H1 (cell line): Measurements from ENCODE around the gene SYTL2. TPM values are rescaled to one million over a fixed set of nuclear protein-coding genes. Genes with fewer than 3 reads are reported as not detected.

Source experiments
- CTCF ChIA-PET: fragments of 300-600 bp; sonication (Branson Sonifier 250); formaldehyde crosslinking; loops from one replicate; lab custom pipeline; 2021; ENCODE audit not compliant: partially characterized antibody; lab: Charles Lee
- POLR2A ChIA-PET: fragments of 300-600 bp; sonication (Branson Sonifier 250); formaldehyde crosslinking; loops from one replicate; lab custom pipeline; 2021; ENCODE audit warnings: inconsistent platforms; ENCODE audit not compliant: partially characterized antibody; lab: Charles Lee
- DNase-seq, 2 experiments: peaks; one replicate each; pipeline versions ENCODE4 v3.0.0 to v3.0.0-alpha.2; 2010 to 2022; ENCODE audit warnings: low spot score in 2 of 2, low read depth in 1 of 2, mixed read lengths in 1 of 2
- FAIRE-seq: peaks from 2 replicates; lab custom pipeline; 2011; peaks lifted over from hg19 to GRCh38; lab: Jason Lieb, UNC
- H2AFZ ChIP-seq: 2 replicates; pipeline ENCODE4 v1.8.1; 2012; ENCODE audit warnings: low read length, inconsistent platforms
- H2AK5ac ChIP-seq: 2 replicates; pipeline ENCODE4 v1.6.1; 2013; ENCODE audit warnings: low read depth, low read length
- H2BK120ac ChIP-seq: replicated peaks from 2 replicates; pipeline ENCODE3; 2013; ENCODE audit warnings: low read depth, low read length, inconsistent platforms
- H2BK12ac ChIP-seq: 2 replicates; pipeline ENCODE4 v1.6.1; 2013; ENCODE audit warnings: low read depth, low read length
- H2BK15ac ChIP-seq: 2 replicates; pipeline ENCODE4 v1.6.1; 2013; ENCODE audit warnings: low read length
- H2BK20ac ChIP-seq: 2 replicates; pipeline ENCODE4 v1.6.1; 2013; ENCODE audit warnings: low read length
- H2BK5ac ChIP-seq: 2 replicates; pipeline ENCODE4 v1.6.1; 2013; ENCODE audit warnings: low read depth, low read length
- H3K14ac ChIP-seq: 2 replicates; pipeline ENCODE4 v1.6.1; 2013; ENCODE audit warnings: inconsistent platforms; ENCODE audit not compliant: insufficient read length
- H3K18ac ChIP-seq: 2 replicates; pipeline ENCODE4 v1.6.1; 2013; ENCODE audit warnings: low read length; ENCODE audit errors: extremely low read depth
- H3K23ac ChIP-seq: 2 replicates; pipeline ENCODE4 v1.6.1; 2013; ENCODE audit warnings: inconsistent platforms; ENCODE audit not compliant: insufficient read length
- H3K23me2 ChIP-seq: 2 replicates; pipeline ENCODE4 v1.6.1; 2013; ENCODE audit warnings: low read depth, low read length
- H3K27ac ChIP-seq: 2 replicates; pipeline ENCODE4 v1.6.1; 2011; ENCODE audit warnings: low read depth, low read length, inconsistent platforms
- H3K27me3 ChIP-seq, 4 experiments: replicated peaks in 1 of 4; 1 replicate in 1 of 4; 2 replicates in 3 of 4; pipeline versions ENCODE4 v1.6.1 to v1.8.1; 2011 to 2013; ENCODE audit warnings: low read length in 3 of 4, mild to moderate bottlenecking in 3 of 4, inconsistent platforms in 2 of 4, mixed read lengths in 2 of 4, moderate library complexity in 1 of 4; ENCODE audit not compliant: control insufficient read depth in 3 of 4, insufficient read depth in 3 of 4; ENCODE audit errors: extremely low read depth in 1 of 4
- H3K36me3 ChIP-seq, 4 experiments: 2 replicates each; pipeline versions ENCODE4 v1.6.1 to v1.8.1; 2011 to 2013; ENCODE audit warnings: mild to moderate bottlenecking in 4 of 4, low read length in 3 of 4, moderate library complexity in 2 of 4, control low read depth in 1 of 4, inconsistent platforms in 1 of 4; ENCODE audit not compliant: insufficient read depth in 4 of 4, control insufficient read depth in 2 of 4
- H3K4ac ChIP-seq: replicated peaks from 2 replicates; pipeline ENCODE3; 2013; ENCODE audit warnings: low read length, low read depth, mixed read lengths, inconsistent platforms; ENCODE audit not compliant: insufficient read length
- H3K4me1 ChIP-seq, 4 experiments: replicated peaks in 1 of 4; 1 replicate in 1 of 4; 2 replicates in 3 of 4; pipeline versions ENCODE4 v1.6.1 to v1.8.1; 2011 to 2013; ENCODE audit warnings: low read length in 3 of 4, inconsistent platforms in 2 of 4, mixed read lengths in 1 of 4; ENCODE audit not compliant: insufficient read depth in 4 of 4, control insufficient read depth in 3 of 4
- H3K4me2 ChIP-seq, 2 experiments: 2 replicates each; pipeline versions ENCODE4 v1.6.1 to v1.8.1; 2011 to 2013; ENCODE audit warnings: low read depth in 2 of 2, low read length in 2 of 2, control low read depth in 1 of 2, inconsistent platforms in 1 of 2, mild to moderate bottlenecking in 1 of 2; ENCODE audit not compliant: insufficient read depth in 1 of 2
- H3K4me3 ChIP-seq, 4 experiments: fragments of 200-600, 300-600 bp in 1 of 4; sonication (generic), shearing (Covaris generic), sonication (Bioruptor Twin) in 1 of 4; 2 replicates each; pipeline versions ENCODE4 v1.5.1 to v1.8.1; 2011 to 2016; ENCODE audit warnings: low read length in 4 of 4, low read depth in 3 of 4, control low read depth in 2 of 4, inconsistent platforms in 2 of 4, mild to moderate bottlenecking in 2 of 4, mixed read lengths in 1 of 4, moderate library complexity in 1 of 4; ENCODE audit not compliant: insufficient read depth in 2 of 4; ENCODE audit errors: extremely low read depth in 1 of 4
- H3K56ac ChIP-seq: replicated peaks from 2 replicates; pipeline ENCODE3; 2013; ENCODE audit warnings: low read depth, mild to moderate bottlenecking, mixed read lengths, low read length, inconsistent platforms; ENCODE audit not compliant: insufficient read length
- H3K79me1 ChIP-seq: 2 replicates; pipeline ENCODE4 v1.6.1; 2013; ENCODE audit warnings: low read depth, low read length, control low read depth
- H3K79me2 ChIP-seq, 2 experiments: 2 replicates each; pipeline versions ENCODE4 v1.6.1 to v1.8.1; 2012 to 2013; ENCODE audit warnings: low read length in 2 of 2, mild to moderate bottlenecking in 2 of 2, inconsistent platforms in 1 of 2; ENCODE audit not compliant: insufficient read depth in 2 of 2, control insufficient read depth in 1 of 2
- H3K9ac ChIP-seq, 4 experiments: replicated peaks in 1 of 4; 1 replicate in 1 of 4; 2 replicates in 3 of 4; pipeline versions ENCODE4 v1.6.1 to v1.8.1; 2011 to 2013; ENCODE audit warnings: low read depth in 3 of 4, low read length in 3 of 4, control low read depth in 2 of 4, mild to moderate bottlenecking in 2 of 4, moderate library complexity in 2 of 4, inconsistent platforms in 1 of 4; ENCODE audit errors: extremely low read depth in 1 of 4
- H3K9me3 ChIP-seq, 2 experiments: 2 replicates each; pipeline versions ENCODE4 v1.6.1 to v1.8.1; 2012 to 2013; ENCODE audit warnings: mild to moderate bottlenecking in 2 of 2, moderate library complexity in 2 of 2, control low read depth in 1 of 2, inconsistent platforms in 1 of 2, low read depth in 1 of 2, low read length in 1 of 2, mixed read lengths in 1 of 2; ENCODE audit not compliant: insufficient read depth in 2 of 2
- H4K20me1 ChIP-seq, 2 experiments: replicated peaks in 1 of 2; 2 replicates each; pipeline versions ENCODE3 to v1.8.1; 2011 to 2013; ENCODE audit warnings: inconsistent platforms in 2 of 2, low read length in 2 of 2, mild to moderate bottlenecking in 1 of 2; ENCODE audit not compliant: insufficient read depth in 2 of 2, control insufficient read depth in 1 of 2
- H4K5ac ChIP-seq: 2 replicates; pipeline ENCODE4 v1.6.1; 2013; ENCODE audit warnings: low read length, low read depth, mixed read lengths, inconsistent platforms; ENCODE audit not compliant: insufficient read length
- H4K8ac ChIP-seq: 2 replicates; pipeline ENCODE4 v1.8.0; 2013; ENCODE audit warnings: mild to moderate bottlenecking, moderate library complexity, low read length, inconsistent platforms; ENCODE audit not compliant: insufficient read depth; ENCODE audit errors: extremely low read depth
- H4K91ac ChIP-seq: replicated peaks from 2 replicates; pipeline ENCODE3; 2013; ENCODE audit warnings: low read length, mixed read lengths, inconsistent platforms; ENCODE audit not compliant: insufficient read length
- CTBP2 ChIP-seq: IDR thresholded peaks from 2 replicates; pipeline ENCODE4 v1.7.0; 2011; ENCODE audit warnings: borderline replicate concordance, mild to moderate bottlenecking, moderate library complexity, mixed read lengths, low read length; ENCODE audit not compliant: insufficient read depth, insufficient read length
- E2F6 ChIP-seq: IDR thresholded peaks from 2 replicates; pipeline ENCODE4 v1.6.1; 2012; ENCODE audit warnings: inconsistent platforms
- EZH2 ChIP-seq: fragments of 200-600 bp; sonication (generic); IDR thresholded peaks from 2 replicates; pipeline ENCODE4 v1.7.1; 2012; ENCODE audit warnings: low read depth, mild to moderate bottlenecking, moderate library complexity, low read length, inconsistent platforms; ENCODE audit not compliant: severe bottlenecking
- HDAC6 ChIP-seq: IDR thresholded peaks from one replicate; pipeline ENCODE4 v1.7.1; 2012; ENCODE audit warnings: low read depth, mild to moderate bottlenecking, inconsistent platforms, low read length, moderate library complexity
- MAX ChIP-seq: IDR thresholded peaks from 2 replicates; pipeline ENCODE4 v1.6.1; 2012; ENCODE audit warnings: inconsistent platforms
- NRF1 ChIP-seq: IDR thresholded peaks from 2 replicates; pipeline ENCODE4 v1.6.1; 2011; ENCODE audit warnings: mild to moderate bottlenecking, low read depth, low read length, improper control_type of control experiment
- PHF8 ChIP-seq: fragments of 200-600 bp; sonication (generic); conservative IDR thresholded peaks from 2 replicates; pipeline ENCODE4 v1.7.1; 2012; ENCODE audit warnings: low read depth, mild to moderate bottlenecking, inconsistent platforms, low read length, moderate library complexity
- RNF2 ChIP-seq: fragments of 200-900, 300-1000 bp; sonication (generic); IDR thresholded peaks from 2 replicates; pipeline ENCODE4 v1.7.1; 2016; ENCODE audit warnings: borderline replicate concordance, low read depth, mild to moderate bottlenecking, antibody characterized with exemption, low read length; ENCODE audit not compliant: poor library complexity, severe bottlenecking; ENCODE audit errors: missing control alignments
- TBP ChIP-seq: IDR thresholded peaks from 2 replicates; pipeline ENCODE4 v1.6.1; 2011; ENCODE audit warnings: low read depth, low read length, improper control_type of control experiment
- YY1 ChIP-seq: IDR thresholded peaks from 2 replicates; pipeline ENCODE4 v1.6.1; 2011; ENCODE audit warnings: low read depth, mild to moderate bottlenecking, low read length
- WGBS, 2 experiments: shearing (Covaris generic) in 1 of 2; methylation state at CpG; one replicate each; pipeline versions ENCODE4 v1.1.6 to v1.1.7; 2013 to 2015; ENCODE audit warnings: low lambda C conversion rate in 2 of 2, mixed read lengths in 2 of 2, inconsistent platforms in 1 of 2, low coverage in 1 of 2, missing lambda C conversion rate in 1 of 2; ENCODE audit not compliant: insufficient replicate concordance in 2 of 2, insufficient coverage in 1 of 2, insufficient read length in 1 of 2; ENCODE audit errors: extremely low coverage in 1 of 2, missing lambda C conversion rate in 1 of 2; 5-methylcytosine and 5-hydroxymethylcytosine counted together
- polyA plus RNA-seq, 7 experiments: library from polyadenylated mRNA; depleted of rRNA in 3 of 7; stranded (reverse) in 5 of 7; unstranded in 2 of 7; fragments of >200 nt in 5 of 7; fragments of 200-250 nt in 2 of 7; gene quantifications; 1 replicate in 5 of 7; 2 replicates in 1 of 7; 4 replicates in 1 of 7; pipeline versions ENCODE4 v1.2.1 to v1.2.3, GENCODE V29; 2011 to 2013; ENCODE audit warnings: missing spikeins in 2 of 7, mixed read lengths in 2 of 7
- total RNA-seq: library from RNA; stranded (reverse); fragmentation: NEBNext Ultra II Directional; extraction: Animal tissue kit (Norgen Biotek cat#: 25700); gene quantifications from 2 replicates; pipeline ENCODE4 v1.2.1, GENCODE V29; 2021

SYTL2 gene
- total and polyA plus RNA-seq, 2 of the 8 experiments (the other 6 are each of a cell fraction or from before 2014, with no cell fraction given): 1.3 to 9.1 TPM

GRCh38 chr11:85827748-85828639, 17.1 kb upstream of the SYTL2 start:
- Histone ChIP-seq H2BK12ac (no peak overlapping the region), H2BK5ac (no peak overlapping the region), H3K79me1 (no peaks in the 10 kb centered on the region), H3K4me2 (no peak overlapping the region), H2AFZ (no peak overlapping the region), H3K56ac (no peak overlapping the region), H2BK20ac (no peak overlapping the region), H2BK15ac (no peak overlapping the region), H3K27me3 (no peaks in the 10 kb centered on the region), H2BK120ac (no peak overlapping the region), H4K8ac (no peak overlapping the region), H3K14ac (no peak overlapping the region), H3K23ac (no peak overlapping the region), H3K79me2 (no peaks in the 10 kb centered on the region), H3K9me3 (no peaks in the 10 kb centered on the region), H3K9ac (no peak overlapping the region), H3K27ac (no peak overlapping the region), H3K36me3 (no peaks in the 10 kb centered on the region), H3K4me1 (no peaks in the 10 kb centered on the region), H4K91ac (no peak overlapping the region), H2AK5ac (no peak overlapping the region), H3K4ac (no peak overlapping the region), H4K20me1 (no peaks in the 10 kb centered on the region), H3K4me3 (no peak overlapping the region), H4K5ac (no peak overlapping the region), H3K23me2 (no peaks in the 10 kb centered on the region), H3K18ac (no peak overlapping the region)
- ChIA-PET CTCF (interaction anchor here (1.2 to 4.2 kb wide), 6 partner anchors 13 to 232 kb away, joined by 4 to 31 read pairs (median 8); partner anchors contain the start of gene CCDC83), POLR2A (interaction anchor here (0.7 kb wide), 1 partner anchor 29 kb away, joined by 3 read pairs; no protein-coding TSS in a partner anchor)
- DNase-seq: no peak
- FAIRE-seq: no peak
- 76% methylated on average over 2 of the region's 2 CpGs; no CpG with 5 or more reads in 1 of the 2 experiments for whole genome bisulfite sequencing, 2 experiments
- no peak for TF ChIP-seq TBP
- TF ChIP-seq PHF8: no peak
- no peak for TF ChIP-seq E2F6
- TF ChIP-seq EZH2: no peak
- TF ChIP-seq MAX: no peak
- no peak for TF ChIP-seq YY1
- no peak for TF ChIP-seq NRF1
- TF ChIP-seq HDAC6: no peak
- TF ChIP-seq RNF2: no peak
- no peak for TF ChIP-seq CTBP2
